A549 (cell line): ENCODE results near the gene PEX7.

ENCODE experiments used
- CBX8 ChIP-seq: fragments of 200-600 bp; sonication (generic); IDR thresholded peaks from 2 replicates; pipeline ENCODE4 v1.6.1; 2016
- JUNB ChIP-seq: fragments of >200 bp; sonication (Bioruptor Twin); formaldehyde crosslinking; IDR thresholded peaks from 2 replicates; pipeline ENCODE4 v1.6.1; 2016
- MAFK ChIP-seq: fragments of 450-650 bp; IDR thresholded peaks from 2 replicates; pipeline ENCODE4 v1.6.1; 2014; ENCODE audit not compliant: partially characterized antibody
- NPAS2 ChIP-seq: fragments of 250-450 bp; sonication (Bioruptor Pico); IDR thresholded peaks from 2 replicates; pipeline ENCODE4 v1.8.0; 2022; ENCODE audit warnings: mild to moderate bottlenecking, moderate library complexity, borderline replicate concordance
- NR3C1 ChIP-seq: fragments of >200 bp; sonication (Bioruptor Twin); formaldehyde crosslinking; IDR thresholded peaks from 3 replicates; pipeline ENCODE4 v1.6.1; 2017
- POLR2A ChIP-seq: IDR thresholded peaks from 2 replicates; pipeline ENCODE4 v1.6.1; 2012; ENCODE audit warnings: mild to moderate bottlenecking, low read length
- SMC3 ChIP-seq: fragments of >200 bp; sonication (Bioruptor Twin); formaldehyde crosslinking; IDR thresholded peaks from 3 replicates; pipeline ENCODE4 v1.6.1; 2018; ENCODE audit warnings: inconsistent platforms
- TP53 ChIP-seq: fragments of 250-450 bp; sonication (Bioruptor Pico); IDR thresholded peaks from 2 replicates; pipeline ENCODE4 v1.5.0; 2021; ENCODE audit warnings: mild to moderate bottlenecking, moderate library complexity
- TF ChIP-seq, protein P1 (sequence below): fragments of >200 bp; sonication (Bioruptor Twin); formaldehyde crosslinking; IDR thresholded peaks from 3 replicates; pipeline ENCODE4 v1.6.1; 2016
- TF ChIP-seq, protein P2 (sequence below): fragments of >200 bp; sonication (Bioruptor Twin); formaldehyde crosslinking; IDR thresholded peaks from 3 replicates; pipeline ENCODE4 v1.5.1; 2016
- TF ChIP-seq, protein P3 (sequence below): IDR thresholded peaks from 2 replicates; pipeline ENCODE4 v1.6.1; 2012; ENCODE audit warnings: low read depth, borderline replicate concordance
- TF ChIP-seq, protein P4 (sequence below): fragments of 200-600 bp; sonication (generic); IDR thresholded peaks from 2 replicates; pipeline ENCODE4 v1.6.1; 2016; ENCODE audit warnings: antibody characterized with exemption, mild to moderate bottlenecking, moderate library complexity

DNA sequence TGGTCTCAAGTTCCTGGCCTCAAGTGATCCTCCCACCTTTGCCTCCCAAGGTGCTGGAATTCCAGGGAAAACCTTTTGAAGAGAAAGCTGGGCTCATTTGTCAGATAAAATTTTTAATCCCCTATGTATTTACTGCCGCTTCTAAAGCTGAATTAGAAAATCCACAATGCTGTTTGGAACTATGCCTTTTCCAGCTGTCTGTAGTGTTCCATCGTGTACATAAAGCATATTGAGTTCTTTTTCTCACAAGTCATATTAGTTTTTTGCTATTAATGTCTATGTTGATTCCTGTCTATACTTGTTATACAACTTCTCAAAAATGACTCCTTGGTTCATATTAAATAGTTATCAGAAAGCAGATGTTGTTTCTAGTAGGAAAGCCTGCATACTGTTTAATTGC lies 47.1 kb downstream of the PEX7 start:
- TF ChIP-seq, protein P1, sequence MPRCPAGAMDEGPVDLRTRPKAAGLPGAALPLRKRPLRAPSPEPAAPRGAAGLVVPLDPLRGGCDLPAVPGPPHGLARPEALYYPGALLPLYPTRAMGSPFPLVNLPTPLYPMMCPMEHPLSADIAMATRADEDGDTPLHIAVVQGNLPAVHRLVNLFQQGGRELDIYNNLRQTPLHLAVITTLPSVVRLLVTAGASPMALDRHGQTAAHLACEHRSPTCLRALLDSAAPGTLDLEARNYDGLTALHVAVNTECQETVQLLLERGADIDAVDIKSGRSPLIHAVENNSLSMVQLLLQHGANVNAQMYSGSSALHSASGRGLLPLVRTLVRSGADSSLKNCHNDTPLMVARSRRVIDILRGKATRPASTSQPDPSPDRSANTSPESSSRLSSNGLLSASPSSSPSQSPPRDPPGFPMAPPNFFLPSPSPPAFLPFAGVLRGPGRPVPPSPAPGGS = no peak
- TF ChIP-seq POLR2A (no peak), NPAS2 (no peak), TP53 (no peak), SMC3 (no peak), MAFK (no peak), CBX8 (no peak), NR3C1 (no peak), JUNB (no peak)
- TF ChIP-seq, protein P2, sequence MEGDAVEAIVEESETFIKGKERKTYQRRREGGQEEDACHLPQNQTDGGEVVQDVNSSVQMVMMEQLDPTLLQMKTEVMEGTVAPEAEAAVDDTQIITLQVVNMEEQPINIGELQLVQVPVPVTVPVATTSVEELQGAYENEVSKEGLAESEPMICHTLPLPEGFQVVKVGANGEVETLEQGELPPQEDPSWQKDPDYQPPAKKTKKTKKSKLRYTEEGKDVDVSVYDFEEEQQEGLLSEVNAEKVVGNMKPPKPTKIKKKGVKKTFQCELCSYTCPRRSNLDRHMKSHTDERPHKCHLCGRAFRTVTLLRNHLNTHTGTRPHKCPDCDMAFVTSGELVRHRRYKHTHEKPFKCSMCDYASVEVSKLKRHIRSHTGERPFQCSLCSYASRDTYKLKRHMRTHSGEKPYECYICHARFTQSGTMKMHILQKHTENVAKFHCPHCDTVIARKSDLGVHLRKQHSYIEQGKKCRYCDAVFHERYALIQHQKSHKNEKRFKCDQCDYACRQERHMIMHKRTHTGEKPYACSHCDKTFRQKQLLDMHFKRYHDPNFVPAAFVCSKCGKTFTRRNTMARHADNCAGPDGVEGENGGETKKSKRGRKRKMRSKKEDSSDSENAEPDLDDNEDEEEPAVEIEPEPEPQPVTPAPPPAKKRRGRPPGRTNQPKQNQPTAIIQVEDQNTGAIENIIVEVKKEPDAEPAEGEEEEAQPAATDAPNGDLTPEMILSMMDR = no peak
- TF ChIP-seq, protein P3, sequence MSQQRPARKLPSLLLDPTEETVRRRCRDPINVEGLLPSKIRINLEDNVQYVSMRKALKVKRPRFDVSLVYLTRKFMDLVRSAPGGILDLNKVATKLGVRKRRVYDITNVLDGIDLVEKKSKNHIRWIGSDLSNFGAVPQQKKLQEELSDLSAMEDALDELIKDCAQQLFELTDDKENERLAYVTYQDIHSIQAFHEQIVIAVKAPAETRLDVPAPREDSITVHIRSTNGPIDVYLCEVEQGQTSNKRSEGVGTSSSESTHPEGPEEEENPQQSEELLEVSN = no peak
- TF ChIP-seq, protein P4, sequence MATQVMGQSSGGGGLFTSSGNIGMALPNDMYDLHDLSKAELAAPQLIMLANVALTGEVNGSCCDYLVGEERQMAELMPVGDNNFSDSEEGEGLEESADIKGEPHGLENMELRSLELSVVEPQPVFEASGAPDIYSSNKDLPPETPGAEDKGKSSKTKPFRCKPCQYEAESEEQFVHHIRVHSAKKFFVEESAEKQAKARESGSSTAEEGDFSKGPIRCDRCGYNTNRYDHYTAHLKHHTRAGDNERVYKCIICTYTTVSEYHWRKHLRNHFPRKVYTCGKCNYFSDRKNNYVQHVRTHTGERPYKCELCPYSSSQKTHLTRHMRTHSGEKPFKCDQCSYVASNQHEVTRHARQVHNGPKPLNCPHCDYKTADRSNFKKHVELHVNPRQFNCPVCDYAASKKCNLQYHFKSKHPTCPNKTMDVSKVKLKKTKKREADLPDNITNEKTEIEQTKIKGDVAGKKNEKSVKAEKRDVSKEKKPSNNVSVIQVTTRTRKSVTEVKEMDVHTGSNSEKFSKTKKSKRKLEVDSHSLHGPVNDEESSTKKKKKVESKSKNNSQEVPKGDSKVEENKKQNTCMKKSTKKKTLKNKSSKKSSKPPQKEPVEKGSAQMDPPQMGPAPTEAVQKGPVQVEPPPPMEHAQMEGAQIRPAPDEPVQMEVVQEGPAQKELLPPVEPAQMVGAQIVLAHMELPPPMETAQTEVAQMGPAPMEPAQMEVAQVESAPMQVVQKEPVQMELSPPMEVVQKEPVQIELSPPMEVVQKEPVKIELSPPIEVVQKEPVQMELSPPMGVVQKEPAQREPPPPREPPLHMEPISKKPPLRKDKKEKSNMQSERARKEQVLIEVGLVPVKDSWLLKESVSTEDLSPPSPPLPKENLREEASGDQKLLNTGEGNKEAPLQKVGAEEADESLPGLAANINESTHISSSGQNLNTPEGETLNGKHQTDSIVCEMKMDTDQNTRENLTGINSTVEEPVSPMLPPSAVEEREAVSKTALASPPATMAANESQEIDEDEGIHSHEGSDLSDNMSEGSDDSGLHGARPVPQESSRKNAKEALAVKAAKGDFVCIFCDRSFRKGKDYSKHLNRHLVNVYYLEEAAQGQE = no peak
